HuH-7 (cell line): ENCODE results near the gene NKX3-2.

ENCODE experiments used
- DNase-seq: peaks from one replicate; pipeline ENCODE4 v3.0.0; 2011; ENCODE audit warnings: low spot score

NKX3-2 gene

GRCh38 chr4:13531625-13531998 is 12.7 kb downstream of the NKX3-2 start:
- DNase-seq, result no peak

DNA sequence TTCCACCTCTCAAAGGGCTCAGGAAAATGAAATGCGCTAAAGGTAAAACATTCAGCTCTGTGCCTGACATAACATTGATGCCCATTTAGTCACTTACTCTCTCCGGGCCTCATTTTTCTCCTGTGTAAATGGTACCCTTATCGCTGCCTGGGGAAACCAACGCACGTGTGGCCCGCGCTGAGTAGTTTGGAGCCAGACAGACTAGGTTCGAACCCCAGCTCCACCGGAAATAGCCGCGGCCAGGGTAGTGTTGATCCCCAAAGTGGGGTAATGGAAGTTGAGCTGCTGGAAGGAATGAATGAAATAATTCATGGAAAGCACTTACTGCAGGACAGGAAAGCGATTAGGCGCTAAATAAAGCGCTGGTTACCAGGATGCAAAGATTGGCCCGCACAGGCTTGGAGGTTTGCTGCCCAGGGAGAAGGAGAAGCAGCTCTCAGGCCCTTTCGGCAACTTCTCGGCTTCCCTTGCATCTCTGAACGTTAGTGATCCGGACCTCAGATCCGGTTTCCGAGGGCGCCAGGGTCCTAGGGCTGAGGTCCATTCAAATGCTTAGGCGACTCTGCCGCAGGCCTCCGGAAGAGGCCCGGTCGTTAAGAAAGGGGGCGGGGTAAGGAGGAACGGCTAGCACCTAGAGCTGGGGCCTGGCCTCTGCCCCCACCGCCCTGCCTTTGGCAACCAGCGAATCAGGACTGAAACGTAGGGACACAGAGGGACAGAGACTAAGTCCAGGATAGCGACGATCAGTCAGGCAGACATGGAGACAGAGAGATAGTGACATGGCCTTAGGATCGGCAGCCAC is 13.3 kb downstream of the NKX3-2 start:
- DNase-seq, result no peak

DNA sequence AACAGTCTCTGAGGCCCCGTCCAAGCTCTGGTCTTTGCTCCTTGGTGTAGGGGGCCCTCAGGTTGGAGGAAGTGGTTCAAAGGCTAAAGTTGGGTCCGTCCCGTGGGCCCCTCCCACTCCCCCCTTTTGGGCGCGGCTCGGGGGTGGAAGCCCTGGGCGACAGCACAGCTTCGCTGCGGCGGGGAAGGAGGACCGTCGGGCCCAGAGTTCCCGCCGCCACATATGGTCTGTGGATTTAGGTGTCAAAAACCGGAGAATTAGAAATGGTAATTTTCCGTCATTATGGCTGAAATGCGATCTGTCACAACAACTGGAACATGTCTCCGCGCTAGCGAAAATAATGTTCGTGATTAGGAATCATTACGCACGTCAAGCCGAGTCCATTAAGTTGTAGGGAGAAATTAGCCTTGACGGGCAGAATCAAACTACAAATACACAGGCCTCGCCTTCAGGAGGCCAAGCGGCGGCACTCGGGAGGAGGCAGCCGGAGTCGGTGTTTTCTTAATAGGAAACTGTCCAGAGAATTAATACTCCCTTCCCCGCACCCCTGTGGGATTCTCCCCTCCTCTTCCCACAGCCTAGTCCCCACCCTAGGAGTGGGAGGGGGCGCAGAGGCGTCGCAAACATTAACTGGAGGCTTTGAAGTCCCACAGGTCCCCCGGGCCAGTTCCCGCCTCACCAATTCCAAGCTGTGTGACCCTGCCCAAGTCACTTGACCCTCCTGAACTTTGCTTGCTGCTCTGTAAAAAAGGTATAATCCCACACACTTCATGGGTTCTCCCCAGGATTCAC is 15.0 kb downstream of the NKX3-2 start:
- no peak for DNase-seq

DNA sequence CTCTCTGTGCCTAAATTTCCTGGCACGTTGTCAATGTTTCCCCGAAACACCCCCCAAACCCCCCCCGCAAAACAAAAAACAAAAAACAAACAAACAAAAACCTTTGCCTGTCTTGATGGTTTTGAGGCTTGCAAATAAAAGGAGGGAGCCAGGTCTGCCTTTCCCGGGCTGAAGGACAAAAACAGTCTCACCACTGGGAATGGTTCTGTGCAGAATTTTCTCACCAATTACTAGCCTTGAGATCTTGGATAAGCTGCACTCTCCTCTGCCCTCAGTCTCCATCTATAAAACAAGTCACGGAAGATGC is 15.5 kb downstream of the NKX3-2 start:
- peak; percentile 15 for DNase-seq

- DNase-seq, result no peak
These were observed 16.1 kb downstream of the NKX3-2 start for GRCh38 chr4:13527981-13528820.

DNA sequence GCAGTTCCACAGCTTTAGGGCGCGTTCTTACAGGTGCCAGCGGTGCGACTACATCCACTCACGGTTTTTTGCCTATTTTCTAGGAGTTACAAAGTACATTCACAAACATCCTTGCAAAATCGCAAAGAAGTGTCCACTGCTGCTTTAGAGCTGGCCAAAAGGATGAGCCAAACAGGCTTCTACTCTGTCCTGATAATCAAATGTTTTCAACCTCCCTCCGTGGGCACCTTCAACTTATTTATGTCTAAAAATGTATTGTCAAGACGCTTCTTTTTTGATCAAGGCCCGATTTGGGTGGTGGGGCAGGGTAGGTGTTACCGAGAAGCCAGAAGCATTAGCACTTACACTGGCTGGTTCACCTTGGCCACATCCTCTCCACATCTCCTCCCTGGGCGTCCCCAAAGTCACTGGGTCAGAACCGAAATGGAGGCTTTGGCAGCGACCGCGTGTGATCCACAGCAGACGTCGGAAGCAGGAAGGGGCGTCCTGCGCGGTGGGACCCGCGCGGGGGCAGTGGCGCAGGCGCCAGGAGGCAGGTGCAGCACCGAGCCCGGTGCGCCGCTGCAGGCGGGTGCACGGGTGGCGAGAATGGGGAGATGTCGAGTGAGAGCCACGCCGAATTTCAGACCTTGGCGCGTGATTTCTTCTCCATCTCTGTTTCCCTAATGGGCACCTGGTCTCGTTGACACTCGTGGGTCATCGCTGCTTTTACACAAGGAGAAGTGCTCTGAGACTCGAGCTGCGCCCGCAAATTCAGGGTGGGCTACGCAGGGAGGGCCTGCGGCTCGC is 16.9 kb downstream of the NKX3-2 start:
- peak; percentile 12 for DNase-seq

- DNase-seq, result no peak
These were observed 17.6 kb downstream of the NKX3-2 start for GRCh38 chr4:13526658-13527057.

GRCh38 chr4:13525606-13526281 is 18.6 kb downstream of the NKX3-2 start:
- DNase-seq, result no peak

GRCh38 chr4:13524504-13525243 is 19.6 kb downstream of the NKX3-2 start:
- no peak for DNase-seq

- DNase-seq, result no peak
These were observed 20.5 kb downstream of the NKX3-2 start for GRCh38 chr4:13523591-13524503.

- no peak for DNase-seq
These were observed 21.2 kb downstream of the NKX3-2 start for GRCh38 chr4:13523105-13523477.

GRCh38 chr4:13522282-13523104 is 21.8 kb downstream of the NKX3-2 start:
- no peak for DNase-seq

- DNase-seq, result peak; percentile 20
These were observed 23.3 kb downstream of the NKX3-2 start for GRCh38 chr4:13521047-13521446.

DNA sequence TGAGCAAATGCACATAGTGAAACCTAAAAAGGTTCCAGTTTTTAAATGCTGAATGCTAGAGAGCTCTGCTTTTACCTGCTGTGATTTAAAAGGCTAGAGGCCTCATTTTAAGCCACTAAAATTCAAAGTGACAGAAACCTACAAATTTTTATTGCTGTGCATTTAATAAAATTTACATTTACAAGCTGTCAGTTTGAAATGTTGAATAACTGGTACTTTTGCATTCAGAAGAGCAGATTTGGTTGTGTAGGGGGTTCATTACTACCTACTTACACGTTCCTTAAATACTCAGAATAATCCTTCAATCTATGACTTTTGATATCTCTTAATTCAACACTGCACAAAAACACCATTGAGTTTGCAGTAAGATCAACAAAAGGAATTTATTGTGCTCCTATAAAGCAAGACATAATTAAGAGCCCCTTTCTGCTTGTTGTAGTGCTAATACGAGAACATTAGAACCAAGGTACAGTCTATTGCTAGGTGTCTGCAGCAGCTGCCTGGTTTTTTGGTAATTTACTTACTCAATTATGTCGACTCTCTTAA is 27.9 kb downstream of the NKX3-2 start:
- DNase-seq, result no peak

- DNase-seq, result no peak
These were observed 29.0 kb downstream of the NKX3-2 start for GRCh38 chr4:13515268-13515667.

GRCh38 chr4:13514722-13515121 is 29.6 kb downstream of the NKX3-2 start:
- no peak for DNase-seq

DNA sequence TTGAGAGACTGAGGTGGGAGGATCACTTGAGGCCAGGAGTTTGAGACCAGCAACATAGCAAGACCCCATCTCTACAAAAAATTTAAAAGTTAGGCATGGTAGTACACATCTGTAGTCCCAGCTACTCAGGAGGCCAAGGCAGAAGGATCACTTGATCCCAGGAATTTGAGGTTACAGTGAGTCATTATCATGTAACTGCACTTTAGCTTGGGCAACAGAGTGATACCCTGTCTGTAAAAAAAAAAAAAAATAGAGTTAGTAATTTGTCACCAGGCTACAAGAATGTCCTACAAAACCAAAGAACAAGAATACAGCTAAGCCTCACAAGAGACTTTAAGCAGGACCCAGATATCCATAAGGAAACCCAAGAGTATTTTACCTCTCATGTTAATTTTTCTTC is 33.2 kb downstream of the NKX3-2 start:
- no peak for DNase-seq

DNA sequence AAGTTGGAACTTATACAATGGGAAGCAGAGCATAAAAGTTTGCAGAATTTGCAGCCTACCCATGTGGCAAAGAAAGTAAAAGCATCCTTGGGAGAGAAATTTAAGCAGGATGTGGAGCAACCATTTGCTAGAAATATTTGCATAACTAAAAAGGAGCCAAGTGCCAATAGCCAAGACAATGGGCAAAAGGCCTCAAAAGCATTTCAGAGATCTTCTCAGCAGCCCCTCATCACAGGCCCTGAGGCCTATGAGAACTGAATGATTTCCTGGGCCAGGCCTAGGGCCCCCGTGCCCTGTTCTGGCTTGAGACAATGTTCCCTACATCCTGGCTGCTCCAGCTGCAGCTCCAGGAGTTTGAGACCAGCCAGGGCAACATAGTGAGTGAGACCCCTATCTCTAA is 34.9 kb downstream of the NKX3-2 start:
- DNase-seq, result no peak
